ENCODE data around the gene RAB40B.

Gene RAB40B

DNA sequence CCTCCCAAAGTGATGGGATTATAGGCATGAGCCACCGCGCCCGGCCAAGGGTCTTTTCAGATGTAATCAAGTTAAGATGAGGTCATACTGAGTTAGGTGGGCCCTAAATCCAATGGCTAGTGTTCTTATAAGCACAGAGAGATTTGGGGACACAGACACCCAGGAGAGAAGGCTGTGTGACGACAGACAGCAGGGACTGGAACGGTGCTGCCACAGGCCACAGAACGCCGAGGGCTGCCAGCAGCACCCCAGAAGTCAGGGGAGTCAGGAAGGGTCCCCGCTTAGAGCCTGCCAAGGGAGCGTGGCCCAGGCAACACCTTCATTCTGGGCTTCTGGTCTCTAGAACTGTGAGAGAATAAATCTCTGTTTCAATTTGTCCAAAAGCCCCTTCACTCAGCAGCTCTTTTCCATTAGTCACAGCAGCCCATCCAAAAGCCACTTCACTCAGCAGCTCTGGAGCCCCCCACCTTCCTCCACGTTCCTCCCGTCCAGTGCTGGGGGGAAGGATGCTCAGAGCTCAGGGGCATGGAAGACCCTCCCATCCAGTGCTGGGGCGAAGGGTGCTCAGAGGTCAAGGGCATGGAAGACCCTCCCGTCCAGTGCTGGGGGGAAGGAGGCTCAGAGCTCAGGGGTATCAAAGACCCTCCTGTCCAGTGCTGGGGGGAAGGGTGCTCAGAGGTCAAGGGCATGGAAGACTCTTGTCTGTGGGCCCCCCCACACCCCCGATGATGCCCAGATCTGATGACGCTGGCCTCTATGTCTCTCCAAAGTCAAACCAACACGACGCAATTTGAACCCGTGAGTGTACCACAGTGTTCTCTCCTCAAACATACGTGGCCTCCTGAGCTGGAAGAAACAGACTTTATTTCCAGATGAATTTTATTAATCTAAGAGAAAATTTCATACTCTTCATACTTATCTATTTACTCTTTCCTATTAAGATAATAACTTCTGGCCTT is 11.9 kb downstream of the RAB40B start:
- no peaks in the 10 kb centered on the region for H3K36me3 ChIP-seq (replicated peaks)
- no peaks in the 10 kb centered on the region for H3K27me3 ChIP-seq (replicated peaks)
- no peak for TF ChIP-seq CTCF (IDR thresholded peaks at IDR 0.05; ENCODE audit: low read depth, low read length, missing control alignments)
- H3K4me3 ChIP-seq (ENCODE audit: low read depth, low read length), result no peak overlapping the region
- DNase-seq, result no peak
- H3K27ac ChIP-seq, result no peak overlapping the region
- in situ Hi-C loops (cut with HindIII; ENCODE audit: low pct_ligation_motif_present, low sequenced_read_pairs), result no loop called here

DNA sequence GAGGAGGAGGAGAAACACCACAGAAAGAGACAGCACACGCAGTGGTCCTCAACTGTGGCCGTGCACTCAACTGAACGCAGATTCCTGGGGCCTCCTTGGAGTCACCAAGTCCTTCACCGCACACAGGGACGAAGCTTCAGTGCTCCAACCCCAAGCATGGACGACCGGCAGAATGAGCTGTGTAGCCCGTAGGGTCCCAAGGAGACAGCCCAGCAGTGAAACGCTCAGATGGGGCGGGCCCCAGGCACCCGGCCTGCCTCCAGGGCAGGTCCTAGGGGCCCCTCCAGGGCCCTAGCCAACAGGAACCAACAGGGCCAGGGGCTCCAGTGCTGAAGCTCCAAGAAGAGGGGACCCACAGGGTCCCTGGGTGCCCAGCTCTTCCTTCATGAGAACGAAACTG is 13.2 kb downstream of the RAB40B start:
- Histone ChIP-seq H3K27me3 (replicated peaks) (no peaks in the 10 kb centered on the region), H3K27ac (no peak overlapping the region), H3K4me3 (ENCODE audit: low read depth, low read length) (no peak overlapping the region), H3K36me3 (replicated peaks) (no peaks in the 10 kb centered on the region)
- in situ Hi-C loops (cut with HindIII; ENCODE audit: low pct_ligation_motif_present, low sequenced_read_pairs), result no loop called here
- no peak for TF ChIP-seq CTCF (IDR thresholded peaks at IDR 0.05; ENCODE audit: low read depth, low read length, missing control alignments)
- no peak for DNase-seq

DNA sequence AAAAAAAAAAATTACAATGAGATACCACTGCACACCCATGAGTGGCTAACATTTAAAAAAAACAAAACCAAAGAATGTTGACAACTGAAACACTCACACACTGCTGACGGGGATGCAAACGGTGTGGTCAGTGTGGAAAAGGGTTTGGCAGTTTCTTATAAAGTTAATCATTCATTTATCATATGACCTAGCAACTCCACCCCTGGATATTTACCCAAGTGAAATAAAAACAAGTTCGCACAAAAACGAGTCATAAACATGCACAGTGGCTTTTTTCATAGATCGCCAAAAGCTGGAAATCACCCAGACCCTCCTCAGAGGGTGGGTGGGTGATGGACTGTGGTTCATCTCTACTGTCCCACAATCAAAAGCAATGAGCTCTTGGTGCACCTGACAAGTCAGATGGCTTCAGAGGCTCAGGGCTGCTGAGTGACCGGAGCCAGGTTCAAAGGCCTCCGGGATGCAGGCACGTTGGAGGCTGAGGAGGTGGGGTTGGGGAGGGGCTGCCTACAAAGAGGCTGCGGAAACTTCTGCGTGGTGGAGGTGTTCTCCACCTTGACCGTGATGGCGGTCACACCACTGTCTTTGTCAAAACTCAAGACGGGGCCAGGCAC is 14.2 kb downstream of the RAB40B start:
- Histone ChIP-seq H3K27ac (no peak overlapping the region), H3K36me3 (replicated peaks) (no peaks in the 10 kb centered on the region), H3K27me3 (replicated peaks) (no peaks in the 10 kb centered on the region), H3K4me3 (ENCODE audit: low read depth, low read length) (no peak overlapping the region)
- in situ Hi-C loops (cut with HindIII; ENCODE audit: low pct_ligation_motif_present, low sequenced_read_pairs), result no loop called here
- no peak for DNase-seq
- no peak for TF ChIP-seq CTCF (IDR thresholded peaks at IDR 0.05; ENCODE audit: low read depth, low read length, missing control alignments)

DNA sequence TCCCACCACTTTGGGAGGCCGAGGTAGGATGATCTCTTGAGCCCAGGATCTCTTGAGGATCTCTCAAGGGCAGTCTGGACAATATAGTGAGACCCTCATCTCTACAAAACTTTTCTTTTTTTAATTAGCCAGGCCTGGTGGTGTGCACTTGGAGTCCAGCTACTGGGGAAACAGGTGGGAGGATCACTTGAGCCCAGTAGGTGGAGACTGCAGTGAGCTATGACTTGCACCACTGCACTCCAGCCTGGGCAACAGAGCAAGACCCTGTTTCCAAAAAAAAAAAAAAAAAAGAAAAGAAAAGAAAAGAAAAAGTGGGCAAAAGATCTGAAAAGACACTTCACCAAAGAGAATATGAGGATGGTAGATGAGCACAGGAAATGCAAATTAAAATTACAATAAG is 15.0 kb downstream of the RAB40B start:
- no peak overlapping the region for H3K4me3 ChIP-seq (ENCODE audit: low read depth, low read length)
- no peaks in the 10 kb centered on the region for H3K27me3 ChIP-seq (replicated peaks)
- no peak overlapping the region for H3K27ac ChIP-seq
- in situ Hi-C loops (cut with HindIII; ENCODE audit: low pct_ligation_motif_present, low sequenced_read_pairs), result no loop called here
- H3K36me3 ChIP-seq (replicated peaks), result no peaks in the 10 kb centered on the region
- TF ChIP-seq CTCF (IDR thresholded peaks at IDR 0.05; ENCODE audit: low read depth, low read length, missing control alignments), result no peak
- DNase-seq, result no peak

GRCh38 chr17:82681547-82681946 is 17.0 kb downstream of the RAB40B start:
- in situ Hi-C loops (cut with HindIII; ENCODE audit: low pct_ligation_motif_present, low sequenced_read_pairs), result no loop called here
- no peak overlapping the region for H3K4me3 ChIP-seq (ENCODE audit: low read depth, low read length)
- H3K36me3 ChIP-seq (replicated peaks), result no peaks in the 10 kb centered on the region
- H3K27me3 ChIP-seq (replicated peaks), result no peaks in the 10 kb centered on the region
- no peak for TF ChIP-seq CTCF (IDR thresholded peaks at IDR 0.05; ENCODE audit: low read depth, low read length, missing control alignments)
- H3K27ac ChIP-seq, result no peak overlapping the region
- no peak for DNase-seq

All from brain microvascular endothelial cell (primary cell).